CD4-positive, alpha-beta T cell treated with Interleukin-21 for 1 hour (primary cell): ENCODE data around the gene AAMDC.

Source experiments
- DNase-seq: peaks from one replicate; pipeline ENCODE4 v3.0.0-alpha.2; 2020

The AAMDC gene

GRCh38 chr11:77820565-77821348, at the start of gene AAMDC, which contains the start of gene RSF1:
TSS of gene AAMDC (plus strand) at chr11:77821144. CDS start at chr11:77842497, 21,353 bp downstream.
TSS of gene RSF1 (minus strand) at chr11:77820722. CDS start at chr11:77820714, 8 bp downstream.
- DNase-seq: peak; percentile 98

GRCh38 chr11:77775936-77776335, 45.0 kb upstream of the AAMDC start:
- no peak for DNase-seq

GRCh38 chr11:77776455-77776854, 44.5 kb upstream of the AAMDC start:
- peak; percentile 52 for DNase-seq

- no peak for DNase-seq
Observed at GRCh38 chr11:77778118-77778517, 42.8 kb upstream of the AAMDC start.

GRCh38 chr11:77778549-77778948, 42.4 kb upstream of the AAMDC start:
- DNase-seq: no peak

GRCh38 chr11:77779935-77780334, 41.0 kb upstream of the AAMDC start:
- no peak for DNase-seq

GRCh38 chr11:77783025-77783424, 37.9 kb upstream of the AAMDC start:
- no peak for DNase-seq

GRCh38 chr11:77784572-77784971, 36.4 kb upstream of the AAMDC start:
- DNase-seq: no peak

GRCh38 chr11:77789061-77789730, 31.7 kb upstream of the AAMDC start:
- DNase-seq: no peak

GRCh38 chr11:77789731-77790476, 31.0 kb upstream of the AAMDC start:
- no peak for DNase-seq

- no peak for DNase-seq
Observed at GRCh38 chr11:77791301-77791700, 29.6 kb upstream of the AAMDC start.

- DNase-seq: no peak
Observed at GRCh38 chr11:77793972-77794371, 27.0 kb upstream of the AAMDC start.

GRCh38 chr11:77799338-77799737, 21.6 kb upstream of the AAMDC start:
- DNase-seq: no peak

- DNase-seq: no peak
Observed at GRCh38 chr11:77800449-77800848, 20.5 kb upstream of the AAMDC start.

GRCh38 chr11:77801477-77801876, 19.5 kb upstream of the AAMDC start:
- no peak for DNase-seq

GRCh38 chr11:77806415-77806814, 14.5 kb upstream of the AAMDC start:
- DNase-seq: no peak

GRCh38 chr11:77806993-77807392, 14.0 kb upstream of the AAMDC start:
- DNase-seq: no peak

GRCh38 chr11:77813256-77813655, 7.7 kb upstream of the AAMDC start:
- no peak for DNase-seq

- no peak for DNase-seq
Observed at GRCh38 chr11:77814848-77815247, 6.1 kb upstream of the AAMDC start.

GRCh38 chr11:77815459-77815858, 5.5 kb upstream of the AAMDC start:
- no peak for DNase-seq

GRCh38 chr11:77819411-77819920, 1.5 kb upstream of the AAMDC start:
- DNase-seq: peak; percentile 86

- peak; percentile 43 for DNase-seq
Observed at GRCh38 chr11:77819921-77820564, 901 bp upstream of the AAMDC start.

GRCh38 chr11:77821349-77821851, 456 bp downstream of the AAMDC start:
- DNase-seq: peak; percentile 3
